HG02870 (cell line): ENCODE data around the gene SMAD4.
"Not testable (repeated sequence)": the region's sequence is repeated elsewhere in the genome, so short reads cannot be mapped to it uniquely, and the experiment has no call there.

Experiments used
- ATAC-seq: cut with Tn5 transposase; IDR thresholded peaks from one replicate; pipeline ENCODE4 v1.9.1; 2021; ENCODE audit warnings: mild to moderate bottlenecking, moderate library complexity; ENCODE audit not compliant: unreplicated experiment

SMAD4 gene

GRCh38 chr18:51068105-51068504, 38.1 kb downstream of the SMAD4 start:
- no peak for ATAC-seq

DNA sequence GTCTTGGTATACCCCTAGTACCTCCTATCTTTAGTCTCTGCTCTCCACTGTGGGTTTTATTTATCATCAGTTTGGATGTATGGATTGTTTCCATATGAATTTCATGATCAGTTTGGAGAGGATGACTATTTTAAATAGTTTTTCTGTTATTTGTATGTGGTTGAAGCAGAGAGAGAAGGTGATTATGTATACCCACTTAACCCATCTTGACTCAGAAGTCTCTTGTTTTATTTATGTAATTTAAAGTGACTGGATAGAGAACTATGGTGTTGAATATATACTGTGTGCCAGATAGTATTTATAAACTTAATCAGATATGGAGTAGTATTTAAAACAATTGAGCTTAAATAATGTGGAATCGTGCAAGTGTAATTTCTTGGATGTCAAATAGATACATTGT, 39.9 kb downstream of the SMAD4 start:
- ATAC-seq = no peak

- no peak for ATAC-seq
Measured at GRCh38 chr18:51070545-51070944, 40.5 kb downstream of the SMAD4 start.

- no peak for ATAC-seq
Measured at GRCh38 chr18:51072586-51073313, 42.7 kb downstream of the SMAD4 start.

- ATAC-seq = peak; percentile 50
Measured at GRCh38 chr18:51074605-51075004, 44.6 kb downstream of the SMAD4 start.

- no peak for ATAC-seq
Measured at GRCh38 chr18:51076503-51076902, 46.5 kb downstream of the SMAD4 start.

DNA sequence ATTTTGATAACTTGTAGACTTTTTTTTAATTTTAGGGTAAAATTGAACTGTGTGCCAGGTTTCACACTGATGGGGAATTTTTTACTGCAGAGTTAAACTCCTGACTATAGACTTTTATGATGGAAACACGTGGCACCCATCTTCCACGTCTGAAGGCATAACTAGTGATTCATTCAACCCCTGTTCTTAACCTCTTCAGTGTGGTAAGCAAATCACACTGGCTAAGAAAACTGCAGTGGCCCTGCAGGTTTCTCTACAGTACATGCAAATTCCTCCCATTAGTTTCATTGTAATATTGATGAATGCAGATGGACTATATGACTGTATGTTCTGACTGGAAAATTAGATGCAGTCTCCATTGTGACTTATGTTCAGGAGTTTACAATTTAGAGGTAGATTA, 47.2 kb downstream of the SMAD4 start:
- peak; percentile 81 for ATAC-seq

GRCh38 chr18:51078026-51078425, 48.0 kb downstream of the SMAD4 start:
- ATAC-seq = no peak

GRCh38 chr18:51082571-51083267, 52.7 kb downstream of the SMAD4 start:
- peak; percentile 89 for ATAC-seq

GRCh38 chr18:51083398-51083797, 53.4 kb downstream of the SMAD4 start:
- no peak for ATAC-seq

- no peak for ATAC-seq
Measured at GRCh38 chr18:51088410-51088809, 58.4 kb downstream of the SMAD4 start.

DNA sequence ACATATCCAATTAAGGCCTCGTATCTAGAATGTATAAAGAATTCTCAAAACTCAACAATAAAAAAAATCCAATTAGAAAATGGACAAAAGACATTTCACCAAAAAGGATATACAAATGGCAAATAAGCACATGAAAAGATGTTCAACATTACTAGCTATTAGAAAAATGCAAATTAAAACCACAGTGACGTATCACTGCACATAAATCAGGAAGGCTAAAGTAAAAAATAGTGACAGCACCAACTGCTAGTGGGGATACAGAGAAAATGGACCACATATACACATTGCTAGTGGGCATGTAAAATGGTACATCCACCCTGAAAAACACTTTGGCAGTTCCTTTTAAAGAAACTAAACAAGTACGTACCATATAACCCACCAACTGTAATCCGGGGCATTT, 59.7 kb downstream of the SMAD4 start:
- ATAC-seq = no peak

- no peak for ATAC-seq
Measured at GRCh38 chr18:51091270-51091669, 61.3 kb downstream of the SMAD4 start.

- no peak for ATAC-seq
Measured at GRCh38 chr18:51092117-51092516, 62.1 kb downstream of the SMAD4 start.

DNA sequence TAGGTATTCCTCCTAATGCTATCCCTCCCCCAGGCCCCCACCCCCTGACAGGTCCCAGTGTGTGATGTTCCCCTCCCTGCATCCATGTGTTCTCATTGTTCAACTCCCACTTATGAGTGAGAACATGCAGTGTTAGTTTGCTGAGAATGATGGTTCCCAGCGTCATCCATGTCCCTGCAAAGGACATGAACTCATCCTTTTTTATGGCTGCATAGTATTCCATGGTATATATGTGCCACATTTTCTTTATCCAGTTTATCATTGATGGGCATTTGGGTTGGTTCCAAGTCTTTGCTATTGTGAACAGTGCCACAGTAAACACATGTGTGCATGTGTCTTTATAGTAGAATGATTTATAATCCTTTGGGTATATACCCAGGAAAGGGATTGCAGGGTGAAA, 63.0 kb downstream of the SMAD4 start:
- not testable (repeated sequence) for ATAC-seq

- ATAC-seq = peak; percentile 60
Measured at GRCh38 chr18:51097021-51097822, 67.2 kb downstream of the SMAD4 start.

DNA sequence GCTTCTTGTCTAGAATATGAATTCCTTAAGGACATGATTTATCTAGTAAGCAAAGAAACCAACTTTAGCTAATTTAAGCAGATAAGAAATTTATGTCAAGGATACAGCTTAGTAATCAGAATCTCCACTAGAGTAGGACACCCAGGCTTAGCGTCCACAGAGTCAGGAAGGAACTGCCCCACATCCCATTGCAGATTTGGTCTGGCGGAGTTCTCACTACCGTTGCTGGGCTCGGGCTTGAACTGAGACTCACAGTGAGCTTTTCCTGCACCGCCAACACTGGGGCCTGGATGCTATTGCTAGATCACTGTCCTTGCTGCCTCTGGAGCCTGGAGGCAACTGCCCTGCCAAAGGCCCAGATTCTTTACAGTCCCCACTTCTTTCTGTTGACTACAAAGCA, 68.1 kb downstream of the SMAD4 start:
- ATAC-seq = no peak

- no peak for ATAC-seq
Measured at GRCh38 chr18:51098513-51098912, 68.5 kb downstream of the SMAD4 start.

DNA sequence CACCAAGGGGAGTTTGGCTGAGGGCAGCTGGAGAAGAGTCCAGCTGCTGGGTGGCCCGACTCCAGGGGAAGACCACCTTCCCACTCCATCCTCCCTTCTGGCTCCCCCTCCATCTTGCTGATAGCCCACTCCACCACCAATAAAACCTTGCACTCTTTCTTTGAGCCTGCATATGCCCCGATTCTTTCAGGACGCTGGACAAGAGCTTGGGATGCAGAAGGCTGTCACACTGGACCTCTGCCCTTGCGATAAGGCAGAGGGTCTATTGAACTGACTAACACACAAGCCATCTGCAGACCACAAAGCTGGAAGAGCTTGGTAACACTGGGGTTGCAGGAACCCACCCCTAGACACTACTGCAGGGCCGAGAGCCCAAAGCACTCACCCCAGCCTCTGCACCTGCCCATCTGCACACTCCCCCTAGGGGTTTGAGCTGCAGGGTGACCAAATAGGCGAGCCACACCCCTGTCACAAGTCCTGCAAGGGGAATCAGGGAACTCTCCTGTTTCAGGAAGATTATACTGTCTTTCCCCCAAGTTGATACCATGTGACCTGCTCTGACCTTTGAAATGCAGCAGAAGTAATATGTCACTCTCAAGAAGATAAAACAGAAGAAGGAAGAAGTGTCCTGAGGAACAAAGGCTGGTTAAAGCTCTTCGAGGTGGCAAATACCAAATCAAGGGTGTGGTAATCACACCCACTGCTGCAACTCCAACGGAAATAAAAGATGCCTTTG, 70.5 kb downstream of the SMAD4 start:
- ATAC-seq = no peak

GRCh38 chr18:51107082-51107481, 77.1 kb downstream of the SMAD4 start:
- ATAC-seq = peak; percentile 42
